Testis (tissue), 2 donors: ENCODE results near the gene WDR46.

Source experiments
- POLR2A ChIP-seq: fragments of 450-650 bp; IDR thresholded peaks from one replicate; pipeline ENCODE4 v1.6.1; 2017; ENCODE audit warnings: antibody characterized with exemption, mild to moderate bottlenecking, moderate library complexity
- TF ChIP-seq, protein P1 (sequence below), 3 experiments: fragments of 450-650 bp in 2 of 3; fragments of 200-600 bp in 1 of 3; sonication (generic) in 1 of 3; IDR thresholded peaks; one replicate each; pipeline ENCODE4 v1.5.1; 2016 to 2019; ENCODE audit warnings: antibody characterized with exemption in 3 of 3, mild to moderate bottlenecking in 2 of 3, moderate library complexity in 1 of 3

DNA sequence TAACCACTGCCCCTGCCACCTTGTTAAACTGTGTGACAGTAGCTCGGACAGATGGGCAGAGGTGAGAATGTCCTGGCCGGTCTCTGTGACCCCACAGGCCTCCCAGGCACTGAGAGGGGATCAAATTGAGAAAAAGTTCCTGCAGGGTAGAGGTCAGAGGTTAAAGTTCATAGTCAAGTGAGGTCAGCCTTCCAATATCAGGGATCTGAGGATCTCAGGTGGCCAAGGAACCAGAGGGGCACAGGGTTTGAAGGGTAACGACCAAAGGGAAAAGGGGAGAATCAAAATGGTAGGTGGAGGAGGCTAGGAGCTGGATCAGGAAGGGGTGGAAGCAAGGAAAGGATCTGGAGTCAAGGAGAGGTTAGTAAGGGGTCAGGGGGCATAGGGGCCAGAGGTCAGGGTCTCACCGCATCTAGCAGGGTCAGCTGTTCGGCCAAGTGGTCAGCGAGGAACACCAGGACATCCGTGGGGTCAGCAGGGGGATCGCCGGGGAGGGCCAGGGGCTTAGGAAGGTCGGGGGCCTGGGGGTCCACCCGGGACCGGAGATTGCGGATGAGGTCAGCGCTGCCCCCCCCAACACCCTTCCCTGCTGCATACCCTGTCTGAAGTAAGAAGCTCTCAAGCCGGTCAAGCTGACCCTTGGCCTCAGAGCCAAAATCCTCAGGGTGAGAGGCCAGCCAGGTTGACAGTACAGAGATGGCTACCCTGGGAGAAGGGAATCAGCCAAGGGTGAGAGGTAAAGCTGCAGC, 6.8 kb upstream of the WDR46 start:
- TF ChIP-seq, protein P1, sequence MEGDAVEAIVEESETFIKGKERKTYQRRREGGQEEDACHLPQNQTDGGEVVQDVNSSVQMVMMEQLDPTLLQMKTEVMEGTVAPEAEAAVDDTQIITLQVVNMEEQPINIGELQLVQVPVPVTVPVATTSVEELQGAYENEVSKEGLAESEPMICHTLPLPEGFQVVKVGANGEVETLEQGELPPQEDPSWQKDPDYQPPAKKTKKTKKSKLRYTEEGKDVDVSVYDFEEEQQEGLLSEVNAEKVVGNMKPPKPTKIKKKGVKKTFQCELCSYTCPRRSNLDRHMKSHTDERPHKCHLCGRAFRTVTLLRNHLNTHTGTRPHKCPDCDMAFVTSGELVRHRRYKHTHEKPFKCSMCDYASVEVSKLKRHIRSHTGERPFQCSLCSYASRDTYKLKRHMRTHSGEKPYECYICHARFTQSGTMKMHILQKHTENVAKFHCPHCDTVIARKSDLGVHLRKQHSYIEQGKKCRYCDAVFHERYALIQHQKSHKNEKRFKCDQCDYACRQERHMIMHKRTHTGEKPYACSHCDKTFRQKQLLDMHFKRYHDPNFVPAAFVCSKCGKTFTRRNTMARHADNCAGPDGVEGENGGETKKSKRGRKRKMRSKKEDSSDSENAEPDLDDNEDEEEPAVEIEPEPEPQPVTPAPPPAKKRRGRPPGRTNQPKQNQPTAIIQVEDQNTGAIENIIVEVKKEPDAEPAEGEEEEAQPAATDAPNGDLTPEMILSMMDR (IDR thresholded peaks at IDR 0.05), result no peak
- TF ChIP-seq POLR2A, result no peak
